Measurements from ENCODE around the gene TNF.

DNA sequence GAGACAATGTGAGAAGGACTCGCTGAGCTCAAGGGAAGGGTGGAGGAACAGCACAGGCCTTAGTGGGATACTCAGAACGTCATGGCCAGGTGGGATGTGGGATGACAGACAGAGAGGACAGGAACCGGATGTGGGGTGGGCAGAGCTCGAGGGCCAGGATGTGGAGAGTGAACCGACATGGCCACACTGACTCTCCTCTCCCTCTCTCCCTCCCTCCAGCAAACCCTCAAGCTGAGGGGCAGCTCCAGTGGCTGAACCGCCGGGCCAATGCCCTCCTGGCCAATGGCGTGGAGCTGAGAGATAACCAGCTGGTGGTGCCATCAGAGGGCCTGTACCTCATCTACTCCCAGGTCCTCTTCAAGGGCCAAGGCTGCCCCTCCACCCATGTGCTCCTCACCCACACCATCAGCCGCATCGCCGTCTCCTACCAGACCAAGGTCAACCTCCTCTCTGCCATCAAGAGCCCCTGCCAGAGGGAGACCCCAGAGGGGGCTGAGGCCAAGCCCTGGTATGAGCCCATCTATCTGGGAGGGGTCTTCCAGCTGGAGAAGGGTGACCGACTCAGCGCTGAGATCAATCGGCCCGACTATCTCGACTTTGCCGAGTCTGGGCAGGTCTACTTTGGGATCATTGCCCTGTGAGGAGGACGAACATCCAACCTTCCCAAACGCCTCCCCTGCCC, 1.7 kb downstream of the TNF start:
- TF ChIP-seq POLR2A (IDR thresholded peaks at IDR 0.05) = no peak
- no peak for TF ChIP-seq POLR2AphosphoS5 (IDR thresholded peaks at IDR 0.05)
- TF ChIP-seq, protein P1, sequence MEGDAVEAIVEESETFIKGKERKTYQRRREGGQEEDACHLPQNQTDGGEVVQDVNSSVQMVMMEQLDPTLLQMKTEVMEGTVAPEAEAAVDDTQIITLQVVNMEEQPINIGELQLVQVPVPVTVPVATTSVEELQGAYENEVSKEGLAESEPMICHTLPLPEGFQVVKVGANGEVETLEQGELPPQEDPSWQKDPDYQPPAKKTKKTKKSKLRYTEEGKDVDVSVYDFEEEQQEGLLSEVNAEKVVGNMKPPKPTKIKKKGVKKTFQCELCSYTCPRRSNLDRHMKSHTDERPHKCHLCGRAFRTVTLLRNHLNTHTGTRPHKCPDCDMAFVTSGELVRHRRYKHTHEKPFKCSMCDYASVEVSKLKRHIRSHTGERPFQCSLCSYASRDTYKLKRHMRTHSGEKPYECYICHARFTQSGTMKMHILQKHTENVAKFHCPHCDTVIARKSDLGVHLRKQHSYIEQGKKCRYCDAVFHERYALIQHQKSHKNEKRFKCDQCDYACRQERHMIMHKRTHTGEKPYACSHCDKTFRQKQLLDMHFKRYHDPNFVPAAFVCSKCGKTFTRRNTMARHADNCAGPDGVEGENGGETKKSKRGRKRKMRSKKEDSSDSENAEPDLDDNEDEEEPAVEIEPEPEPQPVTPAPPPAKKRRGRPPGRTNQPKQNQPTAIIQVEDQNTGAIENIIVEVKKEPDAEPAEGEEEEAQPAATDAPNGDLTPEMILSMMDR (IDR thresholded peaks at IDR 0.05) = no peak
- no peak for TF ChIP-seq EP300 (IDR thresholded peaks at IDR 0.05)

Data from gastroesophageal sphincter (tissue), 3 donors.